ENCODE measurements around the gene TTC28. TPM values are rescaled to one million over a fixed set of nuclear protein-coding genes. Genes with fewer than 3 reads are reported as not detected.

The TTC28 gene
- total RNA-seq, 1 experiment from 2014 or later: 0.12 TPM

GRCh38 chr22:28425211-28425610 is 254.4 kb downstream of the TTC28 start:
- H3K27me3 ChIP-seq (ENCODE audit: insufficient read depth, low read length): peaks cover 41% of the 10 kb centered on the region
- no peak overlapping the region for H3K4me3 ChIP-seq (replicated peaks in 1 of 2; ENCODE audit: low read depth in 1 of 2, low read length in 2 of 2)
- H3K4me2 ChIP-seq (ENCODE audit: low read length): no peak overlapping the region
- H3K9me2 ChIP-seq (ENCODE audit: insufficient read depth): no peaks in the 10 kb centered on the region
- H3K36me3 ChIP-seq (ENCODE audit: control insufficient read depth in 1 of 2, insufficient read depth in 2 of 2, low read length in 2 of 2): no peaks in the 10 kb centered on the region
- no peak for DNase-seq (ENCODE audit: low read depth, low spot score)
- POLR2A ChIA-PET: no interaction called here
- TF ChIP-seq EGR1 (IDR thresholded peaks at IDR 0.05; ENCODE audit: low read depth) (no peak), RAD21 (IDR thresholded peaks at IDR 0.05; ENCODE audit: low read depth) (no peak), ELF1 (IDR thresholded peaks at IDR 0.05; ENCODE audit: borderline replicate concordance, low read depth) (no peak), POLR2A (IDR thresholded peaks at IDR 0.05; ENCODE audit: borderline replicate concordance, extremely low read depth, insufficient read depth, insufficient read length) (no peak), CEBPB (IDR thresholded peaks at IDR 0.05; ENCODE audit: low read depth) (no peak), POLR2AphosphoS5 (IDR thresholded peaks at IDR 0.05; ENCODE audit: low read depth, low read length) (no peak), ATF3 (IDR thresholded peaks at IDR 0.05) (no peak), YY1 (IDR thresholded peaks at IDR 0.05; ENCODE audit: extremely low read depth, insufficient replicate concordance, low read depth, low read length) (no peak), SIN3A (IDR thresholded peaks at IDR 0.05; ENCODE audit: low read depth) (no peak), JUND (IDR thresholded peaks at IDR 0.05) (no peak), EZH2 (IDR thresholded peaks at IDR 0.05) (no peak), ZBTB33 (IDR thresholded peaks at IDR 0.05; ENCODE audit: extremely low read depth, insufficient replicate concordance, low read length) (no peak), REST (IDR thresholded peaks at IDR 0.05; ENCODE audit: low read depth) (no peak), EZH2phosphoT487 (IDR thresholded peaks at IDR 0.05; ENCODE audit: borderline replicate concordance) (no peak)
- H3K4me1 ChIP-seq (ENCODE audit: control insufficient read depth in 1 of 2, insufficient read depth in 2 of 2, low read length in 2 of 2): no peaks in the 10 kb centered on the region
- H2AFZ ChIP-seq (ENCODE audit: low read depth, low read length, poor library complexity, severe bottlenecking): no peak overlapping the region
- H3K79me2 ChIP-seq (ENCODE audit: insufficient read depth, low read length): no peaks in the 10 kb centered on the region
- no peaks in the 10 kb centered on the region for H3K9me3 ChIP-seq (ENCODE audit: control insufficient read depth in 1 of 2, insufficient read depth in 1 of 2, low read depth in 1 of 2, low read length in 2 of 2)
- H3K9ac ChIP-seq (ENCODE audit: low read length): no peak overlapping the region
- ATAC-seq: no peak
- RAD21 ChIA-PET (ENCODE audit: low non-redundant PET in 1 of 2, low total read pairs in 2 of 2, uncharacterized antibody in 2 of 2, unreplicated experiment in 2 of 2): no interaction called here
- no peaks in the 10 kb centered on the region for H4K20me1 ChIP-seq (ENCODE audit: insufficient read depth)
- no peak overlapping the region for H3K27ac ChIP-seq (ENCODE audit: low read depth, low read length)
- CTCF ChIA-PET: no interaction called here
- intact Hi-C loops (cut with micrococcal nuclease): no loop called here
- no TSS peak for BruUV-seq (replicated peaks)
